ENCODE measurements around the gene TMEM232.

DNA sequence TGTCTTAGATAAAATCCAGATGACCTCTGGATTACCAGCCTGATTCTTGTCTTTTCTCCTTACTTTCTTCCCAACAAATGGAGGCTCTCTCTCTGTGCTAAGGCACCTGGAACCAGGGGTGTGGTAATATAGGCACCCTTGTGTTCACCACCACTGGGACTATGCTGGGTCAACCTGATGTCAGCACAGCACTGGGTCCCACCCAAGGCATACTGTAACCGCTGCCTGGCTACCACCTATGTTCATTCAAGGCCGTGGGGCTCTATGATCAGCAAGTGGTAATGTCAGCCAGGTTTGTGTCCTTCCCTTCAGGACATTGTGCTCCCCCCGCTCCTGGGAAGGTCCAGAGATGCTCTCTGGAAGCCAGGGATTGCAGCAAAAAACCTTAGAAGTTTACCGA lies 283.6 kb downstream of the TMEM232 start:
- TF ChIP-seq POLR2A (IDR thresholded peaks at IDR 0.05; ENCODE audit: low read length) (no peak), GATA1 (IDR thresholded peaks at IDR 0.05; ENCODE audit: low read depth, low read length) (no peak)

All from erythroblast (primary cell).